ENCODE results near the gene NCR3LG1. TPM values are rescaled to one million over a fixed set of nuclear protein-coding genes. Genes with fewer than 3 reads are reported as not detected.
A peak's percentile ranks its signal among the peaks of the same experiment; 100 is the strongest.

The NCR3LG1 gene
- total and polyA plus RNA-seq, 9 of the 15 experiments (the other 6 are each of a cell fraction or from before 2014, with no cell fraction given), result 4.1 to 39.8 (median 25.1) TPM

GRCh38 chr11:17423533-17424310 lies 72.1 kb downstream of the NCR3LG1 start:
- H3K27me3 ChIP-seq (ENCODE audit: control insufficient read depth in 2 of 2, insufficient read depth in 2 of 2, low read length in 2 of 2), result peaks cover 13 to 60% of the 10 kb centered on the region in 2 experiments; a peak in 4 of 5 replicates
- no peak overlapping the region for H3K4me3 ChIP-seq
- ATAC-seq, result peak; percentile 53; the same call in 1 of the 3 replicates
- no peak overlapping the region for H3K27ac ChIP-seq (ENCODE audit: extremely low read depth, low read depth, low read length)
- no peak overlapping the region for H3K9ac ChIP-seq (ENCODE audit: insufficient read depth in 1 of 2, low read depth in 2 of 2, low read length in 2 of 2)
- no peaks in the 10 kb centered on the region for H3K9me3 ChIP-seq (replicated peaks; ENCODE audit: control insufficient read depth, insufficient read depth, low read depth, low read length)
- ChIA-PET POLR2A (interaction anchor here (1.2 kb wide), 1 partner anchor 12 kb away, joined by 3 read pairs; no protein-coding TSS in a partner anchor), CTCF (ENCODE audit: low intra/inter-chr PET ratio) (no interaction called here)
- H3K9me1 ChIP-seq (ENCODE audit: control insufficient read depth, insufficient read depth, low read length), result no peaks in the 10 kb centered on the region
- no peaks in the 10 kb centered on the region for H4K20me1 ChIP-seq (replicated peaks; ENCODE audit: control insufficient read depth, insufficient read depth, low read length)
- no peak for DNase-seq (ENCODE audit: extremely low read depth in 1 of 4, low spot score in 3 of 4)
- BruUV-seq (replicated peaks), result no TSS peak
- 4% methylated on average over 11 of the region's 11 CpGs for WGBS (ENCODE audit: insufficient coverage, low coverage, missing lambda C conversion rate)
- no peaks in the 10 kb centered on the region for H3K4me1 ChIP-seq (replicated peaks in 1 of 2; ENCODE audit: control insufficient read depth in 2 of 2, insufficient read depth in 2 of 2, low read length in 2 of 2)
- H2AFZ ChIP-seq (ENCODE audit: low read depth, low read length), result no peak overlapping the region
- H3K36me3 ChIP-seq (ENCODE audit: control insufficient read depth, insufficient read depth, low read length), result no peaks in the 10 kb centered on the region
- in situ Hi-C loops (cut with MboI), result no loop called here
- no peaks in the 10 kb centered on the region for H3K79me2 ChIP-seq (ENCODE audit: control insufficient read depth, insufficient read depth, low read length)
- no peak for FAIRE-seq
- no peak overlapping the region for H3K4me2 ChIP-seq (ENCODE audit: insufficient read depth, low read length)
- TF ChIP-seq ZNF184 (CRISPR knock-in tag; IDR thresholded peaks at IDR 0.05) (no peak), HNRNPUL1 (IDR thresholded peaks at IDR 0.05; ENCODE audit: low read length) (no peak), SFPQ (IDR thresholded peaks at IDR 0.05; ENCODE audit: low read depth, low read length) (no peak), USF1 (CRISPR knock-in tag; IDR thresholded peaks at IDR 0.05) (peak; percentile 44)
- intact Hi-C loops (cut with micrococcal nuclease), result no loop called here

Data from K562 (cell line).